NCI-H2029 (cell line): Measurements from ENCODE around the gene MARCKS.
A peak's percentile ranks its signal among the peaks of the same experiment; 100 is the strongest.
"Not testable (repeated sequence)": the region's sequence is repeated elsewhere in the genome, so short reads cannot be mapped to it uniquely, and the experiment has no call there.

Experiments
- DNase-seq: peaks from one replicate; lab custom pipeline; 2025; lab: John Stamatoyannopoulos, UW

The MARCKS gene

DNA sequence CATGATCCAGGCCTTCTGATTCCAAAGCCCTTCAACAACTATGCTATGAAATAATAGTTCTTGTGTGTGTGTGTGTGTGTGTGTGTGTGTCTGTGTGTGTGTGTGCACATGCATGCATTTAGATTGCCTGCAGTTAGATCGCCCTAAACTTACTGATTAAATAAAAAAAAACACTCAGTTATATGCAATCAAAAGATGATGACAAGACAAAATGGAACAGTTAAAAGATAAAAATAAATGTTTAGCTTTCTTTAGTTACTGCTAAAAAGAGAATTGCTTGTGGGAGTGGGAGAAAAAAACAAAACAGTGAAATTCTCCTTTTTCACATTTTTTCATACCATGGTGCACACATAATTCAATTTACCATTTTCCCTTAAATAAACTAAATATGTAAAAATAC lies 29.4 kb downstream of the MARCKS start:
- DNase-seq: no peak

DNA sequence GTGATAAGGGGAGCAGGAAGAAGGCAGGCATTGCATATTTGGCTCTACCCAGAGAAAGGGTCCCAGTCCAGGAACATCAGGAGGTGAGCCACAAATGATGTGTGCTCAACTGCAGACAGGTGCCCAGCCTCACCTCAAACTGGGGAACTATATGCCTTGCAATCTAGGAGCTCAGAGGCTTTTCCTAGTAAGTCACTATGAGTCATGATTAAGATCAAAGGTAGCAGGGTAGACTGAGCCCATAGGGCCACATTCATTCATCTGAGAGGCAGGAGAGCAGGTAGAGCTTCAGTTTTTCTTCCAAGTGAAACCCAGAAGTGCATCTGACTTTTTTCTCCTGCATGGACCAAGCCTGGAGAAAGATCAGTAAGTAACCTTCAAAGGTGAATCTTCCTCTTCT lies 31.3 kb downstream of the MARCKS start:
- DNase-seq: no peak

DNA sequence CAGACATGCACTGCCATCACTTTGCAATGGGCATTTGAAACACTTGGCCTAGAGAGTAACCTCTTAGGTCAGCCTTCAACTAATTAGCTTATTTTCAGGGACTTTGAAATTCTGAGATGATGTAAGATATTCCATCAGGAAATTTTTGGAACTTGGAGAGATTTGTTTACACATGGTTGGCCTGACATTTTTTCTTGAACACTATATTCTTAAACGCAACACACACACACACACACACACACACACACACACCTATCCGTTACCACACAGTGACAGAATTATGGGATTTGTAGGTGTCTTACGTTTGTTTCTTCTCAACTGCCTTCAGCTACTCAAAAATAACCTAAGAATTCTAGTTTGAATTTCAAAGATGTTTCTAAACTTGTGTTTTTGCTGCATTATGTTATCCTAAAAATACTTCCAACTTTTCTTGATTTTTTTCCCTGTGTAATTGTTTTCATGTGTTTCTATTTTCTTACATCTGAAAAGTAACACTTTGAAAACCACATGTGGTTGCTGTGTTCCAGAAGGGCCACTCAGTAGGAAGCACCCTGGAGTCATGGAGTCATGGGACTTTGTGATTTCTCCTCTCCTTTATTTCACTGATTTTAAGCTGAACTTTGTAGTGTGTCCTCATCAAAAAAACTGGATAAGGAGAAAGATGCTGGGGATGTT lies 31.9 kb downstream of the MARCKS start:
- DNase-seq: no peak

DNA sequence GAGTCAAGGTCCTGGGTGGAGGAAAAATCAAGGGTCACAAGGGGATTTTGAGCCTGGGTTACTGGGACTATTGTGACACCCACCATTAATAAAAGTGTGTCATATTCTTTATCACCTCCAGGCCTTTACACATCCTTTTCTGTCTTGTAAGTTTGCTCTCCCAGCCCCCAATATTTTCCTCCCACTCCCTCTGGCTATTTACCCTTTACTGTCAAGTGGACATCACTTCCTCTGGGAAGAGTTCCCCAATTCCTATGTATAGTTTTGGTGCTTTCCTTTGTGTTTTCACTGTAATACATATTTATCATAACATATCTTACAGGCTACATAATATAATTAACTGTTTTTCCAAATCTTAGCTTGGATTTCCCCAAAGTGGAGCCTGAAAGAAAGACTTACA lies 36.3 kb downstream of the MARCKS start:
- no peak for DNase-seq

DNA sequence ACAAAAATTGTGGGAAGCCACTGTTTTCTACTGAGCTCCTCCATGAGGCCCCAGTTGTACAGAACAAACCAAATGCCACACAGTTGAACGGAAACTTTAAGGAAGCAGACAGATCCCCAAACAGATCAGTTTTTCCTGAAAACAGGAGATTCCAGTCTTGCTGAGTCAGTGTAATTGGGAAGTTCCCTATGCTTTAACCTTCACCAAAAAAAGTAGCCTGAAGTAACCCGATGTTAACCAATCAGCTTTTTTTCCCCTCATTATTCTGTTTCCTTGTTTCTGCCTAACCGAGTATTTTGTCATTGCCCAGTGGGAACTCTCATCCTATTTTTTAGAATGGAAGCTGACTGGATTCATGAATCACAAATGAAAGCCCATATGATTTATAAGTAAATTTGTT lies 36.7 kb downstream of the MARCKS start:
- no peak for DNase-seq

DNA sequence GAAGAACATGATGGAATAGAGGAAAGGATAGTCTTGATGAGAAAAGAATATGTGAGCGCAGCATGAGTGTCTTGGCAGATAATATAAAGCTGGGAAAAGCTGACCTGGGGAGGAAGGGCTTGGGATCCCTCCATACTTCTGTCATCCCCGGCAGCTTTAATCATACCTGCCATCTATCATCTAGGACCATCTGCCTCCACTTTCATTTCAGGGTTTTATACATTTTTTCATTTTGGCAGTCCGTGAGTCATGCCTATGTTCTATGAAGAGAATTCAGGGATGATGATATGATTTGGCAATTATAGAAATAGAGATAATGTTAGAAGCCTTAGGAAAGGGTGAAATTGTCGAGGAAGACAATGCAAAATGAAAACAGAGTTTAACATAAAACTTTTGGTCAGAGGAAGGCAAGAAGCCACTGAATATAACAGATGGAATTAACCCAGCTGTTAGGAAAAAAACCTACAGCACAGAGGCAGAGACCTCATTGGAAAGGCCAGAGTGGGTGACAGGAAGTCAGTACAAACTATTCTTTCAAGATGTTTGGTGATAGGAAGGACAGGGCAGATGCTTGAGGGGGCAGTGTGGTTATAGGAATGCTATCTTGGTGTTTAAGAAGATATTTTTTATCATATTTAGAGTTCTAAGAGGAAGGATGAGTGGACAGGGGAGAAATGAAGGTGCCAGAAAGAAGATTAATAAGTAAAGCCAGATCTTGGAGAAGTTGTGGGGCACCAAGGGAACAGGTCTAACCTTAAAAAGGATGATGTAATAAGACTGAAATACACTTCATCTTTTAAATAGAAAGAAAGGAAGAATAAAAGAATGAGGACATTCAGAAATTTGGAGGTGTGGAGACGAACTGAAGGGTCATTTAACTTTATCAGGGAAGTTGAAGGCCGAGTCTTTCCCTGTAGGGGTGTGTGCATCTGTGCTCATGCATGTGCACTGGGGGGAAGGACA lies 37.8 kb downstream of the MARCKS start:
- no peak for DNase-seq

DNA sequence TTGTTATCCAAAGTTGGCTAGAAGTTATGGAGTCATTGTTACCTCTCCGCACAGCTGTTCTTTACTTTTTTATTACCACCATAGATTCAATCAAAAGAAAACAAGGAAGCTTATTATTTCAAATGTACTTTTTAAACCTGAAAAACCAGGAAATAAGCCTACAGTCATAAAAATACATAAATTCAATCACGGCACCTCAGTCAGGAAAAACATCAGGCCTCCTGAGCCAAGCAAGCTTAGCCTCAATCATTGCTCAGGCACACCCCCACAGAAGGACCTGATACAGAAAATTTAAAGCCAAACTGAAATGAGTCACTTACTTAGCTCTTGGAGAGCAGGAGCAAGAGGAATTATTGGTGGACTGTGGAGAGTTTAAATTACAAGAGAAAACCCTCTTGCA lies 44.3 kb downstream of the MARCKS start:
- DNase-seq: no peak

DNA sequence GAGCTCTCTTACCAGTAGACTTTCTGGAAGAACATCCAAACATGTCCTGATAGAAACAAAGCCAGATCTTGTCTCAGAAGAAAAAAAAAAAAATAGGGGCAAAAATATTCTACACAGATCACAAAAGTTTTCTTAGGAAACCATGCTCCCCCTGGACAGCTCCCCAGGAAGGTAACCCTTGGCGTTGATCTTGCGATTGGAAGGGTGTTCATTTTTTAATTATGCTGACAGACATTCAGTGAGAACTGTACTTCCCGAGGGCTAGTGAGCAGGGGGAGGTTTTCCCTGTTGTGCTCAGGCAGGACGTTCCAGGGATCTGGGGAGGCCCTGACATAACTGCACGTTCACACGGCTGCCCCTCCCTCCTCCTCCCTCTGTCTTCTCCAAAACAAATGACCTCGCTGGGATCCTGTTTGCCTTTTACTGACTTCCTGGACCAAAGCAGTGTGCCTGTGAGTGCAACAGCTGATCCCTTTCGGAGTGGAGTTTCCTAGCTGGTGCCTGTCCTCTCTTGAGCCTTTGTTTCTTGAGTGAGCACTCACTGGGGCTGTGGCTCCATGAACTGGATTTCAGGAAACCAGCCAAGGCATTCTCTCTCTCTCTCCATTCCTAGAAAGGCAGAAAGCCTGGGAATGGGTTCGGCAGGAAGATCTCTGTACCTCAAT lies 46.7 kb downstream of the MARCKS start:
- peak; percentile 35 for DNase-seq

DNA sequence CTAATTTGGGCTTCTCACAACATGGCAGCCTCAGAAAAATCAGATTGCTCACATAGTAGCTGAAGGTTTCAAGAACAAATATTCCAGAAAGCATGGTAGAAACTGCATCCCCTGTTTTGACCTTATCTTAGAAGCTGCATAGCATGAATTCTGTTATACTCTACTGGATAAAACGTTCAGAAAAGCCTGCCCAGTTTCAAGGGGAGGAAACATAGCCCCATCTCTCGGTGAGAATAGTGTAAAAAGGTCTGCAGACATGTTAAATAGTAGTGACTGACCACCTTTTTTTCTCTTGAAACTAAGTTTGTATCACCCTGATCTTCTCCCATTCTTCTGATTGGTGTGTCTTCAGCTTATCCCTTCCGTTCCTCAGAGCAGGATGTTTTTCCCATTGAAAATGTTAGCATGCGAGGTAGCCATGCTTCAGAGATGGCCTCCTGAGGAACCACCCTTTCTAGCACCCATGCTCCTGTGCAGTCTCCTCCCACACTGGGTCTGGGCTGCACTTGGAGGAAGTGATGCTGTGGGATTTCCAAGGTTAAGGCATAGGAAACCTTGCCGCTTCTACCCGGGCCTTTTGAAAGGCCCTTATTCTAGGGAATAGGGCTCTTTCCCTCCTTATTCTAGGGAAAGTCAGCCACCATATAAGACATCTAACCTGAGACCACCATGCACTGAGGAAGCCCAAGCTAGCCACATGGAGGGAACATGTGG lies 50.1 kb downstream of the MARCKS start:
- DNase-seq: no peak

DNA sequence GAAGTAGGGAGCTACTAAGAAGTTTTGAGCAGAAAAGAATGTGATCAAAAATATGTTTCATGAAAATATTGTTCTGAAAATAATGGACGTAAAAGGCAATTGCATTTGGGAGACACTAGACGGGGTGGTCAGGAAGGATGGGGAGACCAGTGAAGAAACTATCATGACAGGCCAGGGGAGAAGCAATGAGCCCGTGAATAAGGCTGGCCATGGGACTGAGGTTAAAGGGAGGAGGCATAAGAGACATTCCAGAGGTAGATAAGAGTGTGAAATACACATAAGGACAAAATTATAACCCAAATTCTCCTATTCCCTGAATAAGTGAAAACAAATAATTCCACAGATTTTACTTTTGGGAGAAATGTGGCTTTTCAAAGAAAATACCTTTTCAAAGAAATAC lies 51.7 kb downstream of the MARCKS start:
- DNase-seq: no peak

DNA sequence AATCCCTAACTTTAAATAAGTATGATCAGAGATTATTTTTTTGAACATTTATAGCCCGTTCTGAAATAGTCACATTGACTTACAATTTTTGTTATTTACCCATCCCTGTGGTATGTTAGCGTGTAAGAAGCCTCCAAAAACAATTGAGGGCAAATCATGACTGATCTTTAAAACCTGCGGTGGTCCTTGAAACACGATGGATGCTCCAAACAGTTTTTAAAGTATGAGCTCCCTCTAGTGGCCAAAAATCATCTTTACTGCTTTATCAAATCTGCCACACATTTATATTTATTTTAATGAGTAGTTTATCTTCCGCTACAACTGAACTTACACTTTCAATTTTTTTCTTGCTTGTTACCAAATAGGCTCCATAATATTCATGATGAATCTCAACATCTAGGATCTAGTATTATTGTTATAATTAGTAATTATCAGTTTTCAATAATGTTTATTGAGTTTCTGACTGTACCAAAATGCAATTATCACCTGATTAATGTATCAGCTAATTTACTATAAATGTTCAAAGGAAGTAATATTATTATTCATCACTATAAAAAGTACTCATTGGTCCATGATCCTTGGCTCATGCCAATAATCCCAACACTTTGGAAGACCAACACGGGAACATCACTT lies 52.2 kb downstream of the MARCKS start:
- DNase-seq: peak; percentile 72

DNA sequence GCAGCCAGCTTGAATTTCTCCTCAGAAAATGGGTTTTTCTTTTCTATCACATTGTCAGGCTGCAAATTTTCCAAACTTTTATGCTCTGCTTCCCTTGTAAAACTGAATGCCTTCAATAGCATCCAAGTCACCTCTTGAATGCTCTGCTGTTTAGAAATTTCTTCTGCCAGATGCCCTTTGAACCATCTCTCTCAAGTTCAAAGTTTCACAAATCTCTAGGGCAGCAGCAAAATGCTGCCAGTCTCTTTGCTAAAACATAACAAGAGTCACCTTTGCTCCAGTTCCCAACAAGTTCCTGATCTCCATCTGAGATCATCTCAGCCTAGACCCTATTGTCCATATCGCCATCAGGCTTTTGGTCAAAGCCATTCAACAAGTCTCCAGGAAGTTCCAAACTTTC lies 53.1 kb downstream of the MARCKS start:
- DNase-seq: not testable (repeated sequence)
